ENCODE measurements around the gene F7.
"Not testable (repeated sequence)": the region's sequence is repeated elsewhere in the genome, so short reads cannot be mapped to it uniquely, and the experiment has no call there.

GRCh38 chr13:113102302-113102701 is 3.3 kb upstream of the F7 start:
- TF ChIP-seq, protein P1, sequence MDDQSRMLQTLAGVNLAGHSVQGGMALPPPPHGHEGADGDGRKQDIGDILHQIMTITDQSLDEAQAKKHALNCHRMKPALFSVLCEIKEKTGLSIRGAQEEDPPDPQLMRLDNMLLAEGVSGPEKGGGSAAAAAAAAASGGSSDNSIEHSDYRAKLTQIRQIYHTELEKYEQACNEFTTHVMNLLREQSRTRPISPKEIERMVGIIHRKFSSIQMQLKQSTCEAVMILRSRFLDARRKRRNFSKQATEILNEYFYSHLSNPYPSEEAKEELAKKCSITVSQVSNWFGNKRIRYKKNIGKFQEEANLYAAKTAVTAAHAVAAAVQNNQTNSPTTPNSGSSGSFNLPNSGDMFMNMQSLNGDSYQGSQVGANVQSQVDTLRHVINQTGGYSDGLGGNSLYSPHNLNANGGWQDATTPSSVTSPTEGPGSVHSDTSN (CRISPR knock-in tag; IDR thresholded peaks at IDR 0.05): not testable (repeated sequence)
- TF ChIP-seq, protein P2, sequence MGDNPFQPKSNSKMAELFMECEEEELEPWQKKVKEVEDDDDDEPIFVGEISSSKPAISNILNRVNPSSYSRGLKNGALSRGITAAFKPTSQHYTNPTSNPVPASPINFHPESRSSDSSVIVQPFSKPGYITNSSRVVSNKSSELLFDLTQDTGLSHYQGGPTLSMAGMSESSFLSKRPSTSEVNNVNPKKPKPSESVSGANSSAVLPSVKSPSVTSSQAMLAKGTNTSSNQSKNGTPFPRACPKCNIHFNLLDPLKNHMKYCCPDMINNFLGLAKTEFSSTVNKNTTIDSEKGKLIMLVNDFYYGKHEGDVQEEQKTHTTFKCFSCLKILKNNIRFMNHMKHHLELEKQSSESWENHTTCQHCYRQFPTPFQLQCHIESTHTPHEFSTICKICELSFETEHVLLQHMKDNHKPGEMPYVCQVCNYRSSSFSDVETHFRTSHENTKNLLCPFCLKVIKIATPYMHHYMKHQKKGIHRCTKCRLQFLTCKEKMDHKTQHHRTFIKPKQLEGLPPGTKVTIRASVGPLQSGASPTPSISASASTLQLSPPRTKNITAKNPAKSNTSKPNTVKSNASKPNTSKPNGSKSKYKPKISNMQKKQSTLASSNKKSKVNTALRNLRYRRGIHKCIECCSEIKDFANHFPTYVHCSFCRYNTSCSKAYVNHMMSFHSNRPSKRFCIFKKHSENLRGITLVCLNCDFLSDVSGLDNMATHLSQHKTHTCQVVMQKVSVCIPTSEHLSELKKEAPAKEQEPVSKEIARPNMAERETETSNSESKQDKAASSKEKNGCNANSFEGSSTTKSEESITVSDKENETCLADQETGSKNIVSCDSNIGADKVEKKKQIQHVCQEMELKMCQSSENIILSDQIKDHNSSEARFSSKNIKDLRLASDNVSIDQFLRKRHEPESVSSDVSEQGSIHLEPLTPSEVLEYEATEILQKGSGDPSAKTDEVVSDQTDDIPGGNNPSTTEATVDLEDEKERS (tag by site-specific recombination; IDR thresholded peaks at IDR 0.05): not testable (repeated sequence)
- TF ChIP-seq, protein P3, sequence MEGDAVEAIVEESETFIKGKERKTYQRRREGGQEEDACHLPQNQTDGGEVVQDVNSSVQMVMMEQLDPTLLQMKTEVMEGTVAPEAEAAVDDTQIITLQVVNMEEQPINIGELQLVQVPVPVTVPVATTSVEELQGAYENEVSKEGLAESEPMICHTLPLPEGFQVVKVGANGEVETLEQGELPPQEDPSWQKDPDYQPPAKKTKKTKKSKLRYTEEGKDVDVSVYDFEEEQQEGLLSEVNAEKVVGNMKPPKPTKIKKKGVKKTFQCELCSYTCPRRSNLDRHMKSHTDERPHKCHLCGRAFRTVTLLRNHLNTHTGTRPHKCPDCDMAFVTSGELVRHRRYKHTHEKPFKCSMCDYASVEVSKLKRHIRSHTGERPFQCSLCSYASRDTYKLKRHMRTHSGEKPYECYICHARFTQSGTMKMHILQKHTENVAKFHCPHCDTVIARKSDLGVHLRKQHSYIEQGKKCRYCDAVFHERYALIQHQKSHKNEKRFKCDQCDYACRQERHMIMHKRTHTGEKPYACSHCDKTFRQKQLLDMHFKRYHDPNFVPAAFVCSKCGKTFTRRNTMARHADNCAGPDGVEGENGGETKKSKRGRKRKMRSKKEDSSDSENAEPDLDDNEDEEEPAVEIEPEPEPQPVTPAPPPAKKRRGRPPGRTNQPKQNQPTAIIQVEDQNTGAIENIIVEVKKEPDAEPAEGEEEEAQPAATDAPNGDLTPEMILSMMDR (tag by site-specific recombination; IDR thresholded peaks at IDR 0.05): not testable (repeated sequence)

All from HEK293 (cell line).